H1 (cell line): ENCODE measurements around the gene GRM8. TPM values are rescaled to one million over a fixed set of nuclear protein-coding genes. Genes with fewer than 3 reads are reported as not detected.

Source experiments
- CTCF ChIA-PET: fragments of 300-600 bp; sonication (Branson Sonifier 250); formaldehyde crosslinking; loops from one replicate; lab custom pipeline; 2021; ENCODE audit not compliant: partially characterized antibody; lab: Charles Lee
- POLR2A ChIA-PET: fragments of 300-600 bp; sonication (Branson Sonifier 250); formaldehyde crosslinking; loops from one replicate; lab custom pipeline; 2021; ENCODE audit warnings: inconsistent platforms; ENCODE audit not compliant: partially characterized antibody; lab: Charles Lee
- DNase-seq, 2 experiments: peaks; one replicate each; pipeline versions ENCODE4 v3.0.0 to v3.0.0-alpha.2; 2010 to 2022; ENCODE audit warnings: low spot score in 2 of 2, low read depth in 1 of 2, mixed read lengths in 1 of 2
- FAIRE-seq: peaks from 2 replicates; lab custom pipeline; 2011; peaks lifted over from hg19 to GRCh38; lab: Jason Lieb, UNC
- H2AFZ ChIP-seq: 2 replicates; pipeline ENCODE4 v1.8.1; 2012; ENCODE audit warnings: low read length, inconsistent platforms
- H2AK5ac ChIP-seq: 2 replicates; pipeline ENCODE4 v1.6.1; 2013; ENCODE audit warnings: low read depth, low read length
- H2BK120ac ChIP-seq: replicated peaks from 2 replicates; pipeline ENCODE3; 2013; ENCODE audit warnings: low read depth, low read length, inconsistent platforms
- H2BK12ac ChIP-seq: 2 replicates; pipeline ENCODE4 v1.6.1; 2013; ENCODE audit warnings: low read depth, low read length
- H2BK15ac ChIP-seq: 2 replicates; pipeline ENCODE4 v1.6.1; 2013; ENCODE audit warnings: low read length
- H2BK20ac ChIP-seq: 2 replicates; pipeline ENCODE4 v1.6.1; 2013; ENCODE audit warnings: low read length
- H2BK5ac ChIP-seq: 2 replicates; pipeline ENCODE4 v1.6.1; 2013; ENCODE audit warnings: low read depth, low read length
- H3K14ac ChIP-seq: 2 replicates; pipeline ENCODE4 v1.6.1; 2013; ENCODE audit warnings: inconsistent platforms; ENCODE audit not compliant: insufficient read length
- H3K18ac ChIP-seq: 2 replicates; pipeline ENCODE4 v1.6.1; 2013; ENCODE audit warnings: low read length; ENCODE audit errors: extremely low read depth
- H3K23ac ChIP-seq: 2 replicates; pipeline ENCODE4 v1.6.1; 2013; ENCODE audit warnings: inconsistent platforms; ENCODE audit not compliant: insufficient read length
- H3K23me2 ChIP-seq: 2 replicates; pipeline ENCODE4 v1.6.1; 2013; ENCODE audit warnings: low read depth, low read length
- H3K27ac ChIP-seq: 2 replicates; pipeline ENCODE4 v1.6.1; 2011; ENCODE audit warnings: low read depth, low read length, inconsistent platforms
- H3K27me3 ChIP-seq, 4 experiments: replicated peaks in 1 of 4; 1 replicate in 1 of 4; 2 replicates in 3 of 4; pipeline versions ENCODE4 v1.6.1 to v1.8.1; 2011 to 2013; ENCODE audit warnings: low read length in 3 of 4, mild to moderate bottlenecking in 3 of 4, inconsistent platforms in 2 of 4, mixed read lengths in 2 of 4, moderate library complexity in 1 of 4; ENCODE audit not compliant: control insufficient read depth in 3 of 4, insufficient read depth in 3 of 4; ENCODE audit errors: extremely low read depth in 1 of 4
- H3K36me3 ChIP-seq, 4 experiments: 2 replicates each; pipeline versions ENCODE4 v1.6.1 to v1.8.1; 2011 to 2013; ENCODE audit warnings: mild to moderate bottlenecking in 4 of 4, low read length in 3 of 4, moderate library complexity in 2 of 4, control low read depth in 1 of 4, inconsistent platforms in 1 of 4; ENCODE audit not compliant: insufficient read depth in 4 of 4, control insufficient read depth in 2 of 4
- H3K4ac ChIP-seq: replicated peaks from 2 replicates; pipeline ENCODE3; 2013; ENCODE audit warnings: low read length, low read depth, mixed read lengths, inconsistent platforms; ENCODE audit not compliant: insufficient read length
- H3K4me1 ChIP-seq, 4 experiments: replicated peaks in 1 of 4; 1 replicate in 1 of 4; 2 replicates in 3 of 4; pipeline versions ENCODE4 v1.6.1 to v1.8.1; 2011 to 2013; ENCODE audit warnings: low read length in 3 of 4, inconsistent platforms in 2 of 4, mixed read lengths in 1 of 4; ENCODE audit not compliant: insufficient read depth in 4 of 4, control insufficient read depth in 3 of 4
- H3K4me2 ChIP-seq, 2 experiments: 2 replicates each; pipeline versions ENCODE4 v1.6.1 to v1.8.1; 2011 to 2013; ENCODE audit warnings: low read depth in 2 of 2, low read length in 2 of 2, control low read depth in 1 of 2, inconsistent platforms in 1 of 2, mild to moderate bottlenecking in 1 of 2; ENCODE audit not compliant: insufficient read depth in 1 of 2
- H3K4me3 ChIP-seq, 4 experiments: fragments of 200-600, 300-600 bp in 1 of 4; sonication (generic), shearing (Covaris generic), sonication (Bioruptor Twin) in 1 of 4; 2 replicates each; pipeline versions ENCODE4 v1.5.1 to v1.8.1; 2011 to 2016; ENCODE audit warnings: low read length in 4 of 4, low read depth in 3 of 4, control low read depth in 2 of 4, inconsistent platforms in 2 of 4, mild to moderate bottlenecking in 2 of 4, mixed read lengths in 1 of 4, moderate library complexity in 1 of 4; ENCODE audit not compliant: insufficient read depth in 2 of 4; ENCODE audit errors: extremely low read depth in 1 of 4
- H3K56ac ChIP-seq: replicated peaks from 2 replicates; pipeline ENCODE3; 2013; ENCODE audit warnings: low read depth, mild to moderate bottlenecking, mixed read lengths, low read length, inconsistent platforms; ENCODE audit not compliant: insufficient read length
- H3K79me1 ChIP-seq: 2 replicates; pipeline ENCODE4 v1.6.1; 2013; ENCODE audit warnings: low read depth, low read length, control low read depth
- H3K79me2 ChIP-seq, 2 experiments: 2 replicates each; pipeline versions ENCODE4 v1.6.1 to v1.8.1; 2012 to 2013; ENCODE audit warnings: low read length in 2 of 2, mild to moderate bottlenecking in 2 of 2, inconsistent platforms in 1 of 2; ENCODE audit not compliant: insufficient read depth in 2 of 2, control insufficient read depth in 1 of 2
- H3K9ac ChIP-seq, 4 experiments: replicated peaks in 1 of 4; 1 replicate in 1 of 4; 2 replicates in 3 of 4; pipeline versions ENCODE4 v1.6.1 to v1.8.1; 2011 to 2013; ENCODE audit warnings: low read depth in 3 of 4, low read length in 3 of 4, control low read depth in 2 of 4, mild to moderate bottlenecking in 2 of 4, moderate library complexity in 2 of 4, inconsistent platforms in 1 of 4; ENCODE audit errors: extremely low read depth in 1 of 4
- H3K9me3 ChIP-seq, 2 experiments: 2 replicates each; pipeline versions ENCODE4 v1.6.1 to v1.8.1; 2012 to 2013; ENCODE audit warnings: mild to moderate bottlenecking in 2 of 2, moderate library complexity in 2 of 2, control low read depth in 1 of 2, inconsistent platforms in 1 of 2, low read depth in 1 of 2, low read length in 1 of 2, mixed read lengths in 1 of 2; ENCODE audit not compliant: insufficient read depth in 2 of 2
- H4K20me1 ChIP-seq, 2 experiments: replicated peaks in 1 of 2; 2 replicates each; pipeline versions ENCODE3 to v1.8.1; 2011 to 2013; ENCODE audit warnings: inconsistent platforms in 2 of 2, low read length in 2 of 2, mild to moderate bottlenecking in 1 of 2; ENCODE audit not compliant: insufficient read depth in 2 of 2, control insufficient read depth in 1 of 2
- H4K5ac ChIP-seq: 2 replicates; pipeline ENCODE4 v1.6.1; 2013; ENCODE audit warnings: low read length, low read depth, mixed read lengths, inconsistent platforms; ENCODE audit not compliant: insufficient read length
- H4K8ac ChIP-seq: 2 replicates; pipeline ENCODE4 v1.8.0; 2013; ENCODE audit warnings: mild to moderate bottlenecking, moderate library complexity, low read length, inconsistent platforms; ENCODE audit not compliant: insufficient read depth; ENCODE audit errors: extremely low read depth
- H4K91ac ChIP-seq: replicated peaks from 2 replicates; pipeline ENCODE3; 2013; ENCODE audit warnings: low read length, mixed read lengths, inconsistent platforms; ENCODE audit not compliant: insufficient read length
- GABPA ChIP-seq: IDR thresholded peaks from 2 replicates; pipeline ENCODE4 v1.6.1; 2011; ENCODE audit warnings: mild to moderate bottlenecking, low read length, moderate library complexity, borderline replicate concordance; ENCODE audit not compliant: insufficient read depth
- GTF2F1 ChIP-seq: IDR thresholded peaks from 2 replicates; pipeline ENCODE4 v1.6.1; 2012; ENCODE audit warnings: low read depth, low read length, improper control_type of control experiment, borderline replicate concordance
- JUN ChIP-seq: IDR thresholded peaks from 2 replicates; pipeline ENCODE4 v1.6.1; 2011; ENCODE audit warnings: low read depth, mild to moderate bottlenecking, improper control_type of control experiment, low read length
- MAFK ChIP-seq: IDR thresholded peaks from 2 replicates; pipeline ENCODE4 v1.6.1; 2012; ENCODE audit warnings: low read depth, mild to moderate bottlenecking, improper control_type of control experiment, low read length
- RXRA ChIP-seq: IDR thresholded peaks from 2 replicates; pipeline ENCODE4 v1.6.1; 2011; ENCODE audit warnings: low read depth, mild to moderate bottlenecking, low read length, moderate library complexity; ENCODE audit not compliant: insufficient read depth
- WGBS, 2 experiments: shearing (Covaris generic) in 1 of 2; methylation state at CpG; one replicate each; pipeline versions ENCODE4 v1.1.6 to v1.1.7; 2013 to 2015; ENCODE audit warnings: low lambda C conversion rate in 2 of 2, mixed read lengths in 2 of 2, inconsistent platforms in 1 of 2, low coverage in 1 of 2, missing lambda C conversion rate in 1 of 2; ENCODE audit not compliant: insufficient replicate concordance in 2 of 2, insufficient coverage in 1 of 2, insufficient read length in 1 of 2; ENCODE audit errors: extremely low coverage in 1 of 2, missing lambda C conversion rate in 1 of 2; 5-methylcytosine and 5-hydroxymethylcytosine counted together
- polyA plus RNA-seq, 7 experiments: library from polyadenylated mRNA; depleted of rRNA in 3 of 7; stranded (reverse) in 5 of 7; unstranded in 2 of 7; fragments of >200 nt in 5 of 7; fragments of 200-250 nt in 2 of 7; gene quantifications; 1 replicate in 5 of 7; 2 replicates in 1 of 7; 4 replicates in 1 of 7; pipeline versions ENCODE4 v1.2.1 to v1.2.3, GENCODE V29; 2011 to 2013; ENCODE audit warnings: missing spikeins in 2 of 7, mixed read lengths in 2 of 7
- total RNA-seq: library from RNA; stranded (reverse); fragmentation: NEBNext Ultra II Directional; extraction: Animal tissue kit (Norgen Biotek cat#: 25700); gene quantifications from 2 replicates; pipeline ENCODE4 v1.2.1, GENCODE V29; 2021

The GRM8 gene
- total and polyA plus RNA-seq, 2 of the 8 experiments (the other 6 are each of a cell fraction or from before 2014, with no cell fraction given), result 2.6 to 2.8 TPM

DNA sequence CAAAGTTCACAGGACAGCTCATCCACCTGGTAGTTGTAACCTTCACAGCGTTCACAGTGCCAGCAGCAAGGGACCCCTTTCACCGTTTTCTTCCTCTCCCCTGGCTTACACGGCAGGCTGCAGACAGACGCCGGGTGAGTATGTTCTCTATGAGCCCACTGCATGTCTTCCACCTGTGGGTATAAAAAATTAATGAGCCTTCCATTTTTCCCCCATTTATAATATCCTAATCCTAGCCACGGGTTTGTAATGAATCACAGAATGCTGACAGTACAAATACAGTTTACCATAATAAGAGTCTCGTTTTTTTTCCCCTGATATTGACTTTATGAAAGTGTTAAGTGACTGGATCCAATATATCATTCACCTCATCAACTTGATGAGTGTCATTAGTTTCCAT lies 719.0 kb downstream of the GRM8 start:
- Histone ChIP-seq H3K18ac (no peak overlapping the region), H2BK12ac (no peak overlapping the region), H2BK120ac (no peak overlapping the region), H2BK20ac (no peak overlapping the region), H3K4me2 (no peak overlapping the region), H3K23ac (no peak overlapping the region), H3K79me2 (no peaks in the 10 kb centered on the region), H4K91ac (no peak overlapping the region), H2AFZ (no peak overlapping the region), H3K9me3 (no peaks in the 10 kb centered on the region), H3K27me3 (no peaks in the 10 kb centered on the region), H3K56ac (no peak overlapping the region), H3K9ac (no peak overlapping the region), H3K27ac (no peak overlapping the region), H2BK5ac (no peak overlapping the region), H3K23me2 (no peaks in the 10 kb centered on the region), H3K14ac (no peak overlapping the region), H2BK15ac (no peak overlapping the region), H3K4me1 (no peaks in the 10 kb centered on the region), H3K4ac (no peak overlapping the region), H3K4me3 (no peak overlapping the region), H4K8ac (no peak overlapping the region), H4K5ac (no peak overlapping the region), H3K79me1 (no peaks in the 10 kb centered on the region), H3K36me3 (no peaks in the 10 kb centered on the region), H2AK5ac (no peak overlapping the region), H4K20me1 (no peaks in the 10 kb centered on the region)
- FAIRE-seq, result no peak
- DNase-seq, result no peak
- CTCF ChIA-PET, result no interaction called here
- TF ChIP-seq MAFK (no peak), RXRA (no peak), JUN (no peak), GTF2F1 (no peak), GABPA (no peak)
- 86% methylated on average over 7 of the region's 7 CpGs; no CpG with 5 or more reads in 1 of the 2 experiments for WGBS, 2 experiments
- POLR2A ChIA-PET, result no interaction called here
